Endothelial cell of umbilical vein (primary cell): ENCODE data around the gene ADIPOR2. TPM values are rescaled to one million over a fixed set of nuclear protein-coding genes. Genes with fewer than 3 reads are reported as not detected.

Source experiments
- BruUV-seq: library from RNA; stranded (reverse); fragments of 400-500 nt; replicated peaks from 2 replicates; lab custom pipeline; 2021; lab: Mats Ljungman, UMichigan
- CTCF ChIA-PET: fragments of 300-600, 350-600 bp; sonication (Branson Sonifier 250); formaldehyde crosslinking; loops from one replicate; lab custom pipeline; 2021; ENCODE audit warnings: antibody characterized with exemption, inconsistent platforms; lab: Charles Lee
- POLR2A ChIA-PET: fragments of 300-600, 350-600 bp; sonication (Branson Sonifier 250); formaldehyde crosslinking; loops from one replicate; lab custom pipeline; 2021; ENCODE audit warnings: antibody characterized with exemption, inconsistent platforms; lab: Charles Lee
- DNase-seq: peaks from one replicate; pipeline ENCODE4 v3.0.0-alpha.2; 2011; ENCODE audit warnings: low read depth, low spot score
- FAIRE-seq: peaks from 2 replicates; lab custom pipeline; 2011; peaks lifted over from hg19 to GRCh38; lab: Jason Lieb, UNC
- H2AFZ ChIP-seq: 2 replicates; pipeline ENCODE4 v1.6.0; 2012; ENCODE audit warnings: low read depth, low read length, control low read depth, inconsistent platforms
- H3K27ac ChIP-seq: 2 replicates; pipeline ENCODE4 v1.5.1; 2011; ENCODE audit warnings: low read depth, mild to moderate bottlenecking, control low read depth, low read length, moderate library complexity; ENCODE audit not compliant: insufficient read depth
- H3K27me3 ChIP-seq, 2 experiments: 2 replicates each; pipeline versions ENCODE4 v1.6.0 to v1.6.1; 2011; ENCODE audit warnings: low read length in 2 of 2, mixed read lengths in 1 of 2; ENCODE audit not compliant: control insufficient read depth in 2 of 2, insufficient read depth in 2 of 2
- H3K36me3 ChIP-seq, 2 experiments: 2 replicates in 1 of 2; 3 replicates in 1 of 2; pipeline ENCODE4 v1.5.1; 2011; ENCODE audit warnings: low read length in 2 of 2, mild to moderate bottlenecking in 1 of 2, moderate library complexity in 1 of 2; ENCODE audit not compliant: control insufficient read depth in 2 of 2, insufficient read depth in 2 of 2; ENCODE audit errors: extremely low read depth in 1 of 2
- H3K4me1 ChIP-seq: 3 replicates; pipeline ENCODE4 v1.5.1; 2011; ENCODE audit warnings: mild to moderate bottlenecking, low read length; ENCODE audit not compliant: control insufficient read depth, insufficient read depth; ENCODE audit errors: extremely low read depth
- H3K4me2 ChIP-seq: 2 replicates; pipeline ENCODE4 v1.6.1; 2011; ENCODE audit warnings: low read length, control low read depth, mixed read lengths; ENCODE audit not compliant: insufficient read depth
- H3K4me3 ChIP-seq, 3 experiments: fragments of 200-600 bp in 1 of 3; sonication (generic), shearing (Covaris generic) in 1 of 3; replicated peaks in 1 of 3; 2 replicates each; pipeline ENCODE4 v1.5.1; 2011 to 2016; ENCODE audit warnings: control low read depth in 3 of 3, low read length in 3 of 3, mild to moderate bottlenecking in 2 of 3, inconsistent platforms in 1 of 3, low read depth in 1 of 3, moderate library complexity in 1 of 3; ENCODE audit not compliant: insufficient read depth in 1 of 3
- H3K79me2 ChIP-seq: 2 replicates; pipeline ENCODE4 v1.6.0; 2012; ENCODE audit warnings: low read length, inconsistent platforms; ENCODE audit not compliant: control insufficient read depth, insufficient read depth
- H3K9ac ChIP-seq: replicated peaks from 2 replicates; pipeline ENCODE3; 2011; ENCODE audit warnings: low read length, control low read depth; ENCODE audit not compliant: insufficient read depth; ENCODE audit errors: extremely low read depth
- H3K9me1 ChIP-seq: replicated peaks from 3 replicates; pipeline ENCODE4 v1.6.0; 2011; ENCODE audit warnings: mild to moderate bottlenecking, low read length; ENCODE audit not compliant: control insufficient read depth, insufficient read depth; ENCODE audit errors: extremely low read depth
- H3K9me3 ChIP-seq: replicated peaks from 2 replicates; pipeline ENCODE4 v1.5.1; 2012; ENCODE audit warnings: low read length, inconsistent platforms; ENCODE audit not compliant: control insufficient read depth, insufficient read depth
- H4K20me1 ChIP-seq: replicated peaks from 2 replicates; pipeline ENCODE3; 2011; ENCODE audit warnings: mild to moderate bottlenecking, low read length; ENCODE audit not compliant: control insufficient read depth, insufficient read depth; ENCODE audit errors: extremely low read depth
- EZH2 ChIP-seq: IDR thresholded peaks from 2 replicates; pipeline ENCODE4 v1.6.1; 2012; ENCODE audit warnings: borderline replicate concordance, low read depth, mild to moderate bottlenecking, moderate library complexity, low read length, inconsistent platforms; ENCODE audit not compliant: severe bottlenecking
- FOS ChIP-seq: IDR thresholded peaks from 2 replicates; pipeline ENCODE4 v1.6.1; 2011; ENCODE audit warnings: mild to moderate bottlenecking, low read length, moderate library complexity, borderline replicate concordance; ENCODE audit not compliant: insufficient read depth
- GATA2 ChIP-seq: IDR thresholded peaks from 2 replicates; pipeline ENCODE4 v1.7.0; 2011; ENCODE audit warnings: low read depth, mild to moderate bottlenecking, moderate library complexity, mixed read lengths, low read length; ENCODE audit not compliant: insufficient read length, insufficient read depth
- JUN ChIP-seq: IDR thresholded peaks from 2 replicates; pipeline ENCODE4 v1.6.1; 2011; ENCODE audit warnings: borderline replicate concordance, low read depth; ENCODE audit not compliant: insufficient read length, insufficient read depth
- MAX ChIP-seq: IDR thresholded peaks from 2 replicates; pipeline ENCODE4 v1.6.1; 2011; ENCODE audit not compliant: insufficient read depth, insufficient read length
- MYC ChIP-seq: IDR thresholded peaks from one replicate; pipeline ENCODE4 v1.6.1; 2011; ENCODE audit warnings: mild to moderate bottlenecking, low read depth, low read length
- POLR2A ChIP-seq: IDR thresholded peaks from 2 replicates; pipeline ENCODE4 v1.6.1; 2012; ENCODE audit warnings: low read depth, mild to moderate bottlenecking, control low read depth, low read length
- POLR2AphosphoS5 ChIP-seq: IDR thresholded peaks from 2 replicates; pipeline ENCODE4 v1.6.1; 2012; ENCODE audit warnings: low read depth, mild to moderate bottlenecking, control low read depth, low read length, moderate library complexity; ENCODE audit not compliant: insufficient read depth
- dilution Hi-C: fragments of 300-500 bp; cut with MboI; formaldehyde crosslinking; loops from one replicate; pipeline ENCODE4 v1.15.0; 2019; ENCODE audit warnings: low sequenced_read_pairs; ENCODE audit not compliant: extremely low pct_ligation_motif_present
- intact Hi-C: fragments of 100-400 bp; cut with micrococcal nuclease; formaldehyde crosslinking; loops from one replicate; pipeline ENCODE4 v1.10.0; 2022
- polyA plus RNA-seq, 4 experiments: library from polyadenylated mRNA; depleted of rRNA in 3 of 4; stranded (reverse) in 3 of 4; unstranded in 1 of 4; fragments of >200 nt; gene quantifications; 2 replicates each; pipeline versions ENCODE4 v1.2.1 to v1.2.3, GENCODE V29; 2011 to 2012; ENCODE audit warnings: missing spikeins in 1 of 4
- total RNA-seq: library from RNA; stranded (reverse); gene quantifications from 2 replicates; pipeline ENCODE4 v1.2.3, GENCODE V29; 2021
- TF ChIP-seq, protein P1 (sequence below), 2 donors: IDR thresholded peaks; 1 replicate in 1 of 2; 2 replicates in 1 of 2; pipeline ENCODE4 v1.5.1; 2011; ENCODE audit warnings: low read length in 2 of 2, mild to moderate bottlenecking in 2 of 2, moderate library complexity in 2 of 2, control low read depth in 1 of 2, inconsistent platforms in 1 of 2, low read depth in 1 of 2; ENCODE audit not compliant: insufficient read depth in 1 of 2; ENCODE audit errors: extremely low read depth in 1 of 2

Gene ADIPOR2
- total and polyA plus RNA-seq, 2 donors (not counting 3 experiments of a cell fraction or from before 2014, with no cell fraction given), result 22.5 to 57.3 TPM

- no peaks in the 10 kb centered on the region for H3K79me2 ChIP-seq
- no peaks in the 10 kb centered on the region for H3K36me3 ChIP-seq
- no peak for FAIRE-seq
- H3K4me1 ChIP-seq, result peaks cover 13% of the 10 kb centered on the region
- no peaks in the 10 kb centered on the region for H3K27me3 ChIP-seq
- H4K20me1 ChIP-seq, result no peaks in the 10 kb centered on the region
- H3K9me1 ChIP-seq, result no peaks in the 10 kb centered on the region
- no TSS peak for BruUV-seq
- intact Hi-C loops, result loop anchor here (1.0 kb wide), 1 partner anchor 30 kb away; no protein-coding TSS in a partner anchor
- no peaks in the 10 kb centered on the region for H3K9me3 ChIP-seq
- ChIA-PET CTCF (interaction anchor here (0.9 to 4.9 kb wide), 7 partner anchors 8 to 279 kb away, joined by 3 to 89 read pairs (median 14); no protein-coding TSS in a partner anchor), POLR2A (interaction anchor here (1.3 kb wide), 1 partner anchor 131 kb away, joined by 4 read pairs; no protein-coding TSS in a partner anchor)
- H3K4me3 ChIP-seq, result no peak overlapping the region
- peak; percentile 33 for DNase-seq
- dilution Hi-C loops, result no loop called here
- H3K4me2 ChIP-seq, result no peak overlapping the region
- peak overlapping the region; percentile 43 for H2AFZ ChIP-seq
- no peak for TF ChIP-seq POLR2AphosphoS5
- TF ChIP-seq, protein P1, sequence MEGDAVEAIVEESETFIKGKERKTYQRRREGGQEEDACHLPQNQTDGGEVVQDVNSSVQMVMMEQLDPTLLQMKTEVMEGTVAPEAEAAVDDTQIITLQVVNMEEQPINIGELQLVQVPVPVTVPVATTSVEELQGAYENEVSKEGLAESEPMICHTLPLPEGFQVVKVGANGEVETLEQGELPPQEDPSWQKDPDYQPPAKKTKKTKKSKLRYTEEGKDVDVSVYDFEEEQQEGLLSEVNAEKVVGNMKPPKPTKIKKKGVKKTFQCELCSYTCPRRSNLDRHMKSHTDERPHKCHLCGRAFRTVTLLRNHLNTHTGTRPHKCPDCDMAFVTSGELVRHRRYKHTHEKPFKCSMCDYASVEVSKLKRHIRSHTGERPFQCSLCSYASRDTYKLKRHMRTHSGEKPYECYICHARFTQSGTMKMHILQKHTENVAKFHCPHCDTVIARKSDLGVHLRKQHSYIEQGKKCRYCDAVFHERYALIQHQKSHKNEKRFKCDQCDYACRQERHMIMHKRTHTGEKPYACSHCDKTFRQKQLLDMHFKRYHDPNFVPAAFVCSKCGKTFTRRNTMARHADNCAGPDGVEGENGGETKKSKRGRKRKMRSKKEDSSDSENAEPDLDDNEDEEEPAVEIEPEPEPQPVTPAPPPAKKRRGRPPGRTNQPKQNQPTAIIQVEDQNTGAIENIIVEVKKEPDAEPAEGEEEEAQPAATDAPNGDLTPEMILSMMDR (IDR thresholded peaks at IDR 0.05; ENCODE audit: extremely low read depth in 1 of 2, insufficient read depth in 1 of 2, low read depth in 1 of 2, low read length in 2 of 2), result no peak
- TF ChIP-seq EZH2, result no peak
- no peak for TF ChIP-seq MYC
- TF ChIP-seq POLR2A, result no peak
- no peak for TF ChIP-seq MAX
- no peak for TF ChIP-seq GATA2
- no peak for TF ChIP-seq JUN
- TF ChIP-seq FOS, result no peak
- peak overlapping the region; percentile 30 for H3K27ac ChIP-seq
- no peak overlapping the region for H3K9ac ChIP-seq
These were observed 30.3 kb upstream of the ADIPOR2 start for GRCh38 chr12:1660304-1661187.
